PC-3 (cell line): Measurements from ENCODE around the gene CLOCK. TPM values are rescaled to one million over a fixed set of nuclear protein-coding genes. Genes with fewer than 3 reads are reported as not detected.

ENCODE experiments used
- ATAC-seq: fragments of 200-7000 bp; cut with Tn5 transposase; 2 replicates; pipeline ENCODE4 v1.9.1; 2020; ENCODE audit warnings: mild to moderate bottlenecking, moderate library complexity
- BruUV-seq: library from RNA; stranded (reverse); fragments of 400-500 nt; replicated peaks from 2 replicates; lab custom pipeline; 2021; lab: Mats Ljungman, UMichigan
- CTCF ChIA-PET: fragments of 300-600 bp; sonication (Branson Sonifier 250); formaldehyde crosslinking; loops from one replicate; lab custom pipeline; 2022; ENCODE audit warnings: antibody characterized with exemption; lab: Charles Lee
- POLR2A ChIA-PET: fragments of 300-600 bp; sonication (Branson Sonifier 250); formaldehyde crosslinking; loops from one replicate; lab custom pipeline; 2022; ENCODE audit warnings: antibody characterized with exemption; ENCODE audit not compliant: unreplicated experiment; lab: Charles Lee
- DNase-seq: peaks from one replicate; pipeline ENCODE4 v3.0.0-alpha.2; 2015
- H2AFZ ChIP-seq: fragments of 300-600 bp; sonication (generic); 2 replicates; pipeline ENCODE4 v1.6.0; 2016; ENCODE audit warnings: antibody characterized with exemption, low read length
- H3F3A ChIP-seq: fragments of 300-600 bp; sonication (generic); one replicate; pipeline ENCODE4 v1.6.0; 2017; ENCODE audit warnings: antibody characterized with exemption, low read length, control low read depth, mild to moderate bottlenecking; ENCODE audit not compliant: unreplicated experiment
- H3K27ac ChIP-seq: fragments of 300-600 bp; sonication (generic); 2 replicates; pipeline ENCODE4 v1.5.1; 2016; ENCODE audit warnings: mild to moderate bottlenecking, low read length
- H3K27me3 ChIP-seq: fragments of 300-600 bp; sonication (generic); 2 replicates; pipeline ENCODE4 v1.6.1; 2016; ENCODE audit warnings: low read length, mixed read lengths
- H3K36me3 ChIP-seq: fragments of 300-600 bp; sonication (generic); 2 replicates; pipeline ENCODE4 v1.6.1; 2016; ENCODE audit warnings: low read depth, mixed run types, low read length, mixed read lengths
- H3K4me1 ChIP-seq: fragments of 300-600 bp; sonication (generic); 2 replicates; pipeline ENCODE4 v1.5.1; 2016; ENCODE audit warnings: low read length; ENCODE audit not compliant: insufficient read depth
- H3K4me2 ChIP-seq: fragments of 300-600 bp; sonication (generic); 2 replicates; pipeline ENCODE4 v1.6.0; 2016; ENCODE audit warnings: low read length
- H3K4me3 ChIP-seq: fragments of 300-600 bp; sonication (generic); 2 replicates; pipeline ENCODE4 v1.5.1; 2016; ENCODE audit warnings: mild to moderate bottlenecking, low read length, mixed read lengths
- H3K79me2 ChIP-seq: fragments of 300-600 bp; sonication (generic); 2 replicates; pipeline ENCODE4 v1.6.1; 2017; ENCODE audit warnings: low read length, mixed read lengths
- H3K9ac ChIP-seq: fragments of 300-600 bp; sonication (generic); 2 replicates; pipeline ENCODE4 v1.6.0; 2016; ENCODE audit warnings: mild to moderate bottlenecking, low read length
- H3K9me2 ChIP-seq: fragments of 300-600 bp; sonication (generic); replicated peaks from 2 replicates; pipeline ENCODE4 v1.6.1; 2016; ENCODE audit warnings: mixed run types, low read length, mixed read lengths
- H3K9me3 ChIP-seq: fragments of 300-600 bp; sonication (generic); 2 replicates; pipeline ENCODE4 v1.6.1; 2016; ENCODE audit warnings: low read length, mixed read lengths
- H4K20me1 ChIP-seq: fragments of 300-600 bp; sonication (generic); 2 replicates; pipeline ENCODE4 v1.6.1; 2016; ENCODE audit warnings: low read length, mixed read lengths
- CTCF ChIP-seq: fragments of 300-600 bp; sonication (generic); conservative IDR thresholded peaks from 2 replicates; pipeline ENCODE4 v1.5.1; 2017; ENCODE audit warnings: antibody characterized with exemption, low read depth, mild to moderate bottlenecking, low read length
- EZH2 ChIP-seq: fragments of 300-600 bp; sonication (generic); IDR thresholded peaks from one replicate; pipeline ENCODE4 v1.6.1; 2017; ENCODE audit warnings: antibody characterized with exemption, mild to moderate bottlenecking, low read length; ENCODE audit not compliant: unreplicated experiment
- EZH2phosphoT487 ChIP-seq: fragments of 300-600 bp; sonication (generic); IDR thresholded peaks from 2 replicates; pipeline ENCODE4 v1.6.1; 2018; ENCODE audit warnings: mild to moderate bottlenecking, antibody characterized with exemption, low read length, borderline replicate concordance
- intact Hi-C: fragments of 100-400 bp; cut with micrococcal nuclease; formaldehyde crosslinking; loops from 2 replicates; pipeline ENCODE4 v1.9.0; 2023
- total RNA-seq: library from RNA; depleted of rRNA; stranded (reverse); fragments of >200 nt; gene quantifications from 2 replicates; pipeline ENCODE4 v1.2.3, GENCODE V29; 2014

The CLOCK gene
- total RNA-seq, 1 experiment from 2014 or later = 39.7 TPM

GRCh38 chr4:55469979-55470378 lies 76.7 kb downstream of the CLOCK start:
- no peaks in the 10 kb centered on the region for H4K20me1 ChIP-seq
- ChIA-PET POLR2A (no interaction called here), CTCF (no interaction called here)
- no peak overlapping the region for H2AFZ ChIP-seq
- BruUV-seq = no TSS peak
- H3K9me3 ChIP-seq = no peaks in the 10 kb centered on the region
- H3K9ac ChIP-seq = no peak overlapping the region
- H3K79me2 ChIP-seq = no peaks in the 10 kb centered on the region
- no peak overlapping the region for H3K27ac ChIP-seq
- H3K9me2 ChIP-seq = no peaks in the 10 kb centered on the region
- no peaks in the 10 kb centered on the region for H3K27me3 ChIP-seq
- peaks cover 21% of the 10 kb centered on the region for H3K4me1 ChIP-seq
- ATAC-seq (peak; percentile 92), DNase-seq (peak; percentile 74)
- intact Hi-C loops = no loop called here
- no peak overlapping the region for H3K4me2 ChIP-seq
- no peak overlapping the region for H3K4me3 ChIP-seq
- H3F3A ChIP-seq = no peaks in the 10 kb centered on the region
- TF ChIP-seq EZH2 (no peak), EZH2phosphoT487 (no peak), CTCF (no peak)
- H3K36me3 ChIP-seq = peaks cover 51% of the 10 kb centered on the region

- DNase-seq (peak; percentile 72), ATAC-seq (peak; percentile 68)
- TF ChIP-seq CTCF (no peak), EZH2phosphoT487 (no peak), EZH2 (no peak)
- no peak overlapping the region for H3K4me3 ChIP-seq
- H3K9ac ChIP-seq = no peak overlapping the region
- no TSS peak for BruUV-seq
- intact Hi-C loops = no loop called here
- H3K27ac ChIP-seq = no peak overlapping the region
- H3K36me3 ChIP-seq = peaks cover 38% of the 10 kb centered on the region
- no peak overlapping the region for H3K4me2 ChIP-seq
- ChIA-PET POLR2A (interaction anchor here (0.5 kb wide), 1 partner anchor 119 kb away, joined by 15 read pairs; no protein-coding TSS in a partner anchor), CTCF (no interaction called here)
- no peaks in the 10 kb centered on the region for H3K9me3 ChIP-seq
- H3F3A ChIP-seq = no peaks in the 10 kb centered on the region
- no peaks in the 10 kb centered on the region for H3K9me2 ChIP-seq
- H3K27me3 ChIP-seq = no peaks in the 10 kb centered on the region
- peaks cover 19% of the 10 kb centered on the region for H3K4me1 ChIP-seq
- H4K20me1 ChIP-seq = no peaks in the 10 kb centered on the region
- no peaks in the 10 kb centered on the region for H3K79me2 ChIP-seq
- no peak overlapping the region for H2AFZ ChIP-seq
Measured at GRCh38 chr4:55468724-55469123, 78.0 kb downstream of the CLOCK start.

- Histone ChIP-seq H3K36me3 (peaks cover 34% of the 10 kb centered on the region), H3K9me3 (no peaks in the 10 kb centered on the region), H3K9me2 (no peaks in the 10 kb centered on the region), H2AFZ (no peak overlapping the region), H3K79me2 (no peaks in the 10 kb centered on the region), H3K9ac (no peak overlapping the region), H4K20me1 (no peaks in the 10 kb centered on the region), H3K27ac (no peak overlapping the region), H3K27me3 (no peaks in the 10 kb centered on the region), H3K4me3 (no peak overlapping the region), H3K4me2 (no peak overlapping the region), H3K4me1 (peaks cover 19% of the 10 kb centered on the region), H3F3A (no peaks in the 10 kb centered on the region)
- ATAC-seq (no peak), DNase-seq (no peak)
- POLR2A ChIA-PET = no interaction called here
- intact Hi-C loops = no loop called here
- BruUV-seq = no TSS peak
- CTCF ChIA-PET = no interaction called here
- TF ChIP-seq CTCF (no peak), EZH2phosphoT487 (no peak), EZH2 (no peak)
Measured at GRCh38 chr4:55466001-55466400, 80.7 kb downstream of the CLOCK start.
